Fibroblast of the aortic adventitia (primary cell): ENCODE measurements around the gene SHQ1. TPM values are rescaled to one million over a fixed set of nuclear protein-coding genes. Genes with fewer than 3 reads are reported as not detected.
"Not testable (repeated sequence)": the region's sequence is repeated elsewhere in the genome, so short reads cannot be mapped to it uniquely, and the experiment has no call there.

Experiments used
- DNase-seq: peaks from one replicate; pipeline ENCODE4 v3.0.0-alpha.2; 2010; ENCODE audit warnings: low read depth
- H3K4me3 ChIP-seq: 2 replicates; pipeline ENCODE4 v1.5.1; 2011; ENCODE audit warnings: low read depth, mild to moderate bottlenecking, control low read depth, low read length, moderate library complexity
- total RNA-seq: library from RNA; depleted of rRNA; stranded (reverse); fragments of >200 nt; gene quantifications from 2 replicates; pipeline ENCODE4 v1.2.3, GENCODE V29; 2012; ENCODE audit warnings: low replicate concordance
- TF ChIP-seq, protein P1 (sequence below): IDR thresholded peaks from 2 replicates; pipeline ENCODE4 v1.5.1; 2011; ENCODE audit warnings: mild to moderate bottlenecking, low read length, control low read depth, inconsistent platforms; ENCODE audit not compliant: insufficient read depth

The SHQ1 gene
- total RNA-seq, 1 donor = 21.5 TPM

GRCh38 chr3:72721683-72722381, 126.4 kb downstream of the SHQ1 start:
- H3K4me3 ChIP-seq = no peak overlapping the region
- TF ChIP-seq, protein P1, sequence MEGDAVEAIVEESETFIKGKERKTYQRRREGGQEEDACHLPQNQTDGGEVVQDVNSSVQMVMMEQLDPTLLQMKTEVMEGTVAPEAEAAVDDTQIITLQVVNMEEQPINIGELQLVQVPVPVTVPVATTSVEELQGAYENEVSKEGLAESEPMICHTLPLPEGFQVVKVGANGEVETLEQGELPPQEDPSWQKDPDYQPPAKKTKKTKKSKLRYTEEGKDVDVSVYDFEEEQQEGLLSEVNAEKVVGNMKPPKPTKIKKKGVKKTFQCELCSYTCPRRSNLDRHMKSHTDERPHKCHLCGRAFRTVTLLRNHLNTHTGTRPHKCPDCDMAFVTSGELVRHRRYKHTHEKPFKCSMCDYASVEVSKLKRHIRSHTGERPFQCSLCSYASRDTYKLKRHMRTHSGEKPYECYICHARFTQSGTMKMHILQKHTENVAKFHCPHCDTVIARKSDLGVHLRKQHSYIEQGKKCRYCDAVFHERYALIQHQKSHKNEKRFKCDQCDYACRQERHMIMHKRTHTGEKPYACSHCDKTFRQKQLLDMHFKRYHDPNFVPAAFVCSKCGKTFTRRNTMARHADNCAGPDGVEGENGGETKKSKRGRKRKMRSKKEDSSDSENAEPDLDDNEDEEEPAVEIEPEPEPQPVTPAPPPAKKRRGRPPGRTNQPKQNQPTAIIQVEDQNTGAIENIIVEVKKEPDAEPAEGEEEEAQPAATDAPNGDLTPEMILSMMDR = no peak
- DNase-seq = no peak

DNA sequence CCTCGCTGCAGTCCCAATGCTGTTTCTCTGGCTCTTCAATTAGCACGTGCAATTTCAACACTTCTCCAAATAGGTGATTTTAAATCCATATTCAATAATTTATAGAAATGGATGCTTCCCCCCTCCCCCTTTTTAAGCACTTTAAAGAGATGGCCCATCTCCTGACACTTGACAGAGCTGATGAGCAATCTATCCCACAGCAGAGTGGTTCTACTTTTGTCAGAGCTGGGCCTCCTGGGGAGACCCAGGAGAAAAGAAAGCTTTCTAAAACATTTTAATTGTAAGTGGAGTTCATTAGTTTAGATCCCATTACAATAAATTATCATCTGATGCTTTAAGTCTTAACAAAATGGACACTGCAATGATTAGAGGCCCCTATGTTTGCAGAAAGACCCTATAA, 127.7 kb downstream of the SHQ1 start:
- TF ChIP-seq, protein P1 = no peak
- DNase-seq = no peak
- H3K4me3 ChIP-seq = no peak overlapping the region

DNA sequence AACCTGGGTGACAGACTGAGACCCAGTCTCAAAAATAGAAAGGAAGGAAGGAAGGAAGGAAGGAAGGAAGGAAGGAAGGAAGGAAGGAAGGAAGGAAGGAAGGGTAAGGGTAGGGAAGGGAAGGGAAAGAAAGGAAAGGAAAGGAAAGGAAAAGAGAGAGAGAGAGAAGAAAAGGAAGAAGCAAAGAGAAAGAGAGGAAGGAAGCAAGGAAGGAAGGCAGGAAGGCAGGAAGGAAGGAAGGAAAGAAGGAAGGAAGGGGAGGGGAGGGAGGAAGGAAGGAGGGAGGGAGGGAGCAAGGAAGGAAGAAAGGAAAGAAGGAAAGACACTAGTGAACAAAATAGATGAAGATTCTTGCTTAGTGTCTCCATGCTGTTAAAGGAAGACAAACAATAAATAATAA, 129.1 kb downstream of the SHQ1 start:
- DNase-seq = no peak
- no peak overlapping the region for H3K4me3 ChIP-seq
- TF ChIP-seq, protein P1 = no peak

GRCh38 chr3:72714135-72714534, 134.1 kb downstream of the SHQ1 start:
- not testable (repeated sequence) for DNase-seq, H3K4me3 ChIP-seq

DNA sequence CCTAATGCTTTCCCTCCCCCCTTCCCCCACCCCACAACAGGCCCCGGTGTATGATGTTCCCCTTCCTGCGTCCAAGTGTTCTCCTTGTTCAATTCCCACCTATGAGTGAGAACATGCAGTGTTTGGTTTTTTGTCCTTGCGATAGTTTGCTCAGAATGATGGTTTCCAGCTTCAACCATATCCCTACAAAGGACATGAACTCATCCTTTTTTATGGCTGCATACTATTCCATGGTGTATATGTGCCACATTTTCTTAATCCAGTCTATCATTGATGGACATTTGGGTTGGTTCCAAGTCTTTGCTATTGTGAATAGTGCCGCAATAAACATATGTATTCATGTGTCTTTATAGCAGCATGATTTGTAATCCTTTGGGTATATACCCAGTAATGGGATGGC, 137.8 kb downstream of the SHQ1 start:
- not testable (repeated sequence) for DNase-seq

DNA sequence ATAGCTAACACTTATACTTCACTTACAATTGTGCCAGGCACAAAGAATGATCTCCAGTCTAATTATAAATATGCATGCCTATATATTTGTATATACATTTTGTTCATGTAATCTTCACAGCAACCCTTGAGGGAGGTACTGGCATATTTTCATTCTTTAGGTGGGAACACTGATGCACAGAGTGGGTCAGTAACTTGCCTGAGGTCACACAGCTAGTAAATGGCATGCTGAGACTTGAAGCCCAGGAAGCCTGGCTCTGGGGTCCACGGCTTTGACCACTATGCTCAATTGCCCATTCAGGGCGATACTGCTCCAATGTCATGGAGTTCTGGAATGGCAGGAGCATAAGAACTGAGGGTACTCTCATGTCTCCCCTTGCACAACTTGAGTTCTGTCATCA, 139.8 kb downstream of the SHQ1 start:
- TF ChIP-seq, protein P1 = no peak
- DNase-seq = no peak
- no peak overlapping the region for H3K4me3 ChIP-seq

More for the DNA sequence above, 137.8 kb downstream of the SHQ1 start:
- H3K4me3 ChIP-seq = not testable (repeated sequence)

GRCh38 chr3:72702997-72703396, 145.2 kb downstream of the SHQ1 start:
- no peak overlapping the region for H3K4me3 ChIP-seq
- no peak for DNase-seq
- TF ChIP-seq, protein P1 = no peak

GRCh38 chr3:72702390-72702789, 145.9 kb downstream of the SHQ1 start:
- TF ChIP-seq, protein P1 = no peak
- H3K4me3 ChIP-seq = no peak overlapping the region
- no peak for DNase-seq
